Natural killer cell (primary cell): Measurements from ENCODE around the gene TBC1D22A. TPM values are rescaled to one million over a fixed set of nuclear protein-coding genes. Genes with fewer than 3 reads are reported as not detected.
"Not testable (repeated sequence)": the region's sequence is repeated elsewhere in the genome, so short reads cannot be mapped to it uniquely, and the experiment has no call there.

Experiments
- ATAC-seq, 3 donors: fragments of 150-1000 bp in 2 of 3; fragments of 200-7000 bp in 1 of 3; cut with Tn5 transposase; 1 replicate in 1 of 3; 2 replicates in 2 of 3; pipeline ENCODE4 v1.10.0; 2021; ENCODE audit warnings: mild to moderate bottlenecking in 2 of 3, moderate library complexity in 2 of 3
- DNase-seq, 2 donors: peaks; one replicate each; pipeline versions ENCODE4 v3.0.0 to v3.0.0-alpha.2; 2013 to 2021; ENCODE audit warnings: mixed read lengths in 1 of 2
- H3K27ac ChIP-seq: one replicate; pipeline ENCODE4 v1.5.1; 2013; ENCODE audit warnings: mild to moderate bottlenecking, low read length
- H3K27me3 ChIP-seq: one replicate; pipeline ENCODE4 v1.6.1; 2013; ENCODE audit warnings: low read length; ENCODE audit not compliant: control insufficient read depth, insufficient read depth
- H3K36me3 ChIP-seq: one replicate; pipeline ENCODE4 v1.6.1; 2013; ENCODE audit warnings: low read length; ENCODE audit not compliant: control insufficient read depth, insufficient read depth
- H3K4me1 ChIP-seq: one replicate; pipeline ENCODE4 v1.6.1; 2013; ENCODE audit warnings: low read length; ENCODE audit not compliant: control insufficient read depth, insufficient read depth
- H3K4me3 ChIP-seq: one replicate; pipeline ENCODE4 v1.5.1; 2013; ENCODE audit warnings: low read length
- H3K9me3 ChIP-seq: one replicate; pipeline ENCODE4 v1.6.1; 2013; ENCODE audit warnings: low read length; ENCODE audit not compliant: control insufficient read depth, insufficient read depth
- H3K27ac Mint-ChIP-seq, 2 donors: one replicate each; pipeline ENCODE4 v1.8.0; 2022; ENCODE audit warnings: mild to moderate bottlenecking in 2 of 2, mixed read lengths in 2 of 2, moderate library complexity in 1 of 2
- H3K27me3 Mint-ChIP-seq, 2 donors: one replicate each; pipeline ENCODE4 v1.8.0; 2022; ENCODE audit warnings: low read depth in 2 of 2, mixed read lengths in 2 of 2
- H3K36me3 Mint-ChIP-seq: one replicate; pipeline ENCODE4 v1.8.0; 2022; ENCODE audit warnings: mixed read lengths
- H3K4me1 Mint-ChIP-seq, 2 donors: one replicate each; pipeline ENCODE4 v1.8.0; 2022; ENCODE audit warnings: mixed read lengths in 2 of 2
- H3K4me3 Mint-ChIP-seq: one replicate; pipeline ENCODE4 v1.8.0; 2022; ENCODE audit warnings: mild to moderate bottlenecking, moderate library complexity, mixed read lengths
- H3K9me3 Mint-ChIP-seq, 2 donors: one replicate each; pipeline ENCODE4 v1.8.0; 2022; ENCODE audit warnings: mixed read lengths in 2 of 2
- CTCF ChIP-seq: fragments of 200-600 bp; IDR thresholded peaks from one replicate; pipeline ENCODE4 v1.8.0; 2022; ENCODE audit warnings: antibody characterized with exemption
- whole genome bisulfite sequencing: methylation state at CpG from one replicate; pipeline ENCODE4 v1.1.7; 2013; ENCODE audit warnings: missing lambda C conversion rate; ENCODE audit not compliant: insufficient coverage; 5-methylcytosine and 5-hydroxymethylcytosine counted together
- intact Hi-C: fragments of 100-400 bp; cut with micrococcal nuclease; formaldehyde crosslinking; loops from one replicate; pipeline ENCODE4 v1.14.2; 2022
- total RNA-seq, 4 donors: library from RNA; stranded (reverse); fragments of 120-200 nt in 1 of 4; gene quantifications; one replicate each; pipeline versions ENCODE4 v1.2.3 to v1.2.4, GENCODE V29; 2013 to 2022

Gene TBC1D22A
- total RNA-seq, 3 donors from 2014 or later (not counting 1 experiment from before 2014, with no cell fraction given), result 47.4 to 53.7 (median 53.2) TPM

- H3K4me1 Mint-ChIP-seq, result peaks cover 0 to 10% of the 10 kb centered on the region in 2 donors
- DNase-seq (no peak), ATAC-seq (no peak)
- no peaks in the 10 kb centered on the region for H3K27me3 Mint-ChIP-seq
- no peaks in the 10 kb centered on the region for H3K4me1 ChIP-seq
- no peak overlapping the region for H3K27ac ChIP-seq
- no peaks in the 10 kb centered on the region for H3K36me3 Mint-ChIP-seq
- no peaks in the 10 kb centered on the region for H3K27me3 ChIP-seq
- WGBS, result 96% methylated on average over 12 of the region's 12 CpGs
- H3K27ac Mint-ChIP-seq, result no peak overlapping the region
- no peak overlapping the region for H3K4me3 ChIP-seq
- H3K9me3 Mint-ChIP-seq, result no peaks in the 10 kb centered on the region
- no peak for TF ChIP-seq CTCF
- H3K36me3 ChIP-seq, result no peaks in the 10 kb centered on the region
- intact Hi-C loops, result no loop called here
- H3K9me3 ChIP-seq, result no peaks in the 10 kb centered on the region
- no peak overlapping the region for H3K4me3 Mint-ChIP-seq
Measured at GRCh38 chr22:47136050-47136449, 373.6 kb downstream of the TBC1D22A start.

- no peaks in the 10 kb centered on the region for H3K4me1 ChIP-seq
- TF ChIP-seq CTCF, result no peak
- Mint-ChIP-seq H3K27me3 (no peaks in the 10 kb centered on the region), H3K36me3 (no peaks in the 10 kb centered on the region), H3K4me3 (no peak overlapping the region), H3K4me1 (peaks cover 0 to 10% of the 10 kb centered on the region in 2 donors), H3K27ac (no peak overlapping the region), H3K9me3 (no peaks in the 10 kb centered on the region)
- no peaks in the 10 kb centered on the region for H3K27me3 ChIP-seq
- no peak overlapping the region for H3K4me3 ChIP-seq
- intact Hi-C loops, result no loop called here
- H3K9me3 ChIP-seq, result no peaks in the 10 kb centered on the region
- WGBS, result 95% methylated on average over 16 of the region's 16 CpGs
- ATAC-seq (no peak), DNase-seq (no peak)
- H3K36me3 ChIP-seq, result no peaks in the 10 kb centered on the region
- H3K27ac ChIP-seq, result no peak overlapping the region
Measured at GRCh38 chr22:47136671-47137070, 374.2 kb downstream of the TBC1D22A start.

- no peak for TF ChIP-seq CTCF
- WGBS, result 96% methylated on average over 30 of the region's 30 CpGs
- Histone ChIP-seq H3K36me3 (no peaks in the 10 kb centered on the region), H3K27ac (no peak overlapping the region), H3K4me1 (no peaks in the 10 kb centered on the region), H3K27me3 (no peaks in the 10 kb centered on the region), H3K4me3 (no peak overlapping the region), H3K9me3 (no peaks in the 10 kb centered on the region)
- Mint-ChIP-seq H3K27ac (no peak overlapping the region), H3K4me1 (peaks cover 0 to 4% of the 10 kb centered on the region in 2 donors), H3K4me3 (no peak overlapping the region), H3K27me3 (no peaks in the 10 kb centered on the region), H3K9me3 (no peaks in the 10 kb centered on the region), H3K36me3 (no peaks in the 10 kb centered on the region)
- intact Hi-C loops, result no loop called here
- DNase-seq (no peak), ATAC-seq (no peak)
Measured at GRCh38 chr22:47139013-47139789, 376.8 kb downstream of the TBC1D22A start.

GRCh38 chr22:47139790-47140119 lies 377.3 kb downstream of the TBC1D22A start:
- Mint-ChIP-seq H3K9me3 (no peaks in the 10 kb centered on the region), H3K27ac (no peak overlapping the region), H3K4me3 (no peak overlapping the region), H3K4me1 (peaks cover 0 to 3% of the 10 kb centered on the region in 2 donors), H3K27me3 (no peaks in the 10 kb centered on the region), H3K36me3 (no peaks in the 10 kb centered on the region)
- no peak for DNase-seq
- intact Hi-C loops, result no loop called here
- Histone ChIP-seq H3K9me3 (no peaks in the 10 kb centered on the region), H3K27me3 (no peaks in the 10 kb centered on the region), H3K4me3 (no peak overlapping the region), H3K36me3 (no peaks in the 10 kb centered on the region), H3K27ac (no peak overlapping the region), H3K4me1 (no peaks in the 10 kb centered on the region)
- TF ChIP-seq CTCF, result no peak
- ATAC-seq, result no peak
- WGBS, result 91% methylated on average over 6 of the region's 6 CpGs

GRCh38 chr22:47140975-47141374 lies 378.5 kb downstream of the TBC1D22A start:
- H3K9me3 ChIP-seq, H3K4me3 ChIP-seq, H3K36me3 ChIP-seq, H3K4me1 Mint-ChIP-seq, intact Hi-C loops, H3K9me3 Mint-ChIP-seq, H3K27me3 Mint-ChIP-seq, H3K36me3 Mint-ChIP-seq, H3K27ac ChIP-seq, ATAC-seq, H3K27me3 ChIP-seq, H3K27ac Mint-ChIP-seq, DNase-seq, H3K4me3 Mint-ChIP-seq, H3K4me1 ChIP-seq: not testable (repeated sequence)
- 97% methylated on average over 8 of the region's 8 CpGs for WGBS
